GDM1 (cell line): Measurements from ENCODE around the gene GRK3.
"Not testable (repeated sequence)": the region's sequence is repeated elsewhere in the genome, so short reads cannot be mapped to it uniquely, and the experiment has no call there.

Experiments used
- DNase-seq: peaks from one replicate; lab custom pipeline; 2025; lab: John Stamatoyannopoulos, UW

GRK3 gene

GRCh38 chr22:25551396-25551795 is 13.1 kb upstream of the GRK3 start:
- no peak for DNase-seq

DNA sequence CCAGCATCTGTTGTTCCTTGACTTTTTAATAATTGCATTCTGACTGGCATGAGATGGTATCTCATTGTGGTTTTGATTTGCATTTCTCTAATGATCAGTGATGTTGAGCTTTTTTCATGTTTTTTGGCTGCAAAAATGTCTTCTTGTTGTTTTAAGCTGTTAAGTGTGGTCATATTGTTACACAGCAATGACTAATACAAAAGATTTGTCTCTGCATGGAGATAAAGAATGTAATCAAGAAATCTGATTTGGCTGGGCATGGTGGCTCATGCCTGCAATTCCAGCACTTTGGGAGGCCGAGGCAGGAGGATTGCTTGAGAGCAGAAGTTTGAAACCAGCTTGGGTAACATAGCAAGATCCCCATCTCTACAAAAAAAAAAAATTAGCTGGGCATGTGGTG is 12.1 kb upstream of the GRK3 start:
- DNase-seq, result not testable (repeated sequence)

- DNase-seq, result no peak
Measured at GRCh38 chr22:25553131-25553530, 11.3 kb upstream of the GRK3 start.

- DNase-seq, result no peak
Measured at GRCh38 chr22:25554238-25554671, 10.2 kb upstream of the GRK3 start.

DNA sequence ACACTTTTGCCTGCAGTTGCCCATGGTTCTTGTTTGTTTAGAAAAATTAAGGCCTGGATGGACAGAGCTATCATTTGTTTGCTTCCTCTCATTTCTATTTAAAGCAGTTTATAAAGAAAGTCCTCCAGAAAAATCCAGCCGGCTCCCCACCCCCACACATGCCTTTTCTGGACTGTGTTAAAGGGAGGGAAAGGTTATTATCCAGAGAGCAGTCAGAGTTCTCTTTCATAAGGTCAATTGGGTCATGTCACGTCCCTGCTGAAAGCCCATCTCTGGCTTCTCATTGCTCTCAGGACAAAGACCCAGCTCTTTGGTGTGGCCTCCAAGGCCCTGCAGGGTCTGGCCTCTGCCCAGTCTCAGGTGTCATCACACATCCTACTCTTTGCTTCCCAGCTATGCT is 9.8 kb upstream of the GRK3 start:
- no peak for DNase-seq

GRCh38 chr22:25555586-25555985 is 8.9 kb upstream of the GRK3 start:
- DNase-seq, result no peak

GRCh38 chr22:25557218-25557617 is 7.3 kb upstream of the GRK3 start:
- DNase-seq, result no peak

- DNase-seq, result no peak
Measured at GRCh38 chr22:25558341-25558740, 6.1 kb upstream of the GRK3 start.

GRCh38 chr22:25559910-25560309 is 4.6 kb upstream of the GRK3 start:
- not testable (repeated sequence) for DNase-seq

GRCh38 chr22:25561182-25561581 is 3.3 kb upstream of the GRK3 start:
- DNase-seq, result not testable (repeated sequence)

DNA sequence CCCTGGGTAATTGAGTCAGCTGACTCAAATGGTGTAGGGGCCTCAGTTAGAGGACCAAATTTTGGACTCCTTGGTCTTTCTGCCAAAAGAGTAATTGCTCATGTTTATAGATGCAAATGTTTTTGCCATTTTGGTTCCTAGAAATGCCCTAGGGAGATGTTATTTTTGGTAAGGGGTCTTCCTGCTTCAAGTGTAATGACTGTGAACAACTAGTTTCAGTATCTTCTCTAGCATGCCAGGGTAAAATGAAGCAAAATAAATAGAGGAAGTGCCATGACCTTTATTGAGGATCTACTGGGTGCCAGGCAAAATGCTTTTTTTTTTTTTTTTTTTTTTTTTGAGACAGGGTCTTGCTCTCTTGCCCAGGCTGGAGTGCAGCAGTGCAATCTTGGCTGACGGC is 2.5 kb upstream of the GRK3 start:
- DNase-seq, result not testable (repeated sequence)

GRCh38 chr22:25562966-25563760 is 1.3 kb upstream of the GRK3 start:
- not testable (repeated sequence) for DNase-seq

DNA sequence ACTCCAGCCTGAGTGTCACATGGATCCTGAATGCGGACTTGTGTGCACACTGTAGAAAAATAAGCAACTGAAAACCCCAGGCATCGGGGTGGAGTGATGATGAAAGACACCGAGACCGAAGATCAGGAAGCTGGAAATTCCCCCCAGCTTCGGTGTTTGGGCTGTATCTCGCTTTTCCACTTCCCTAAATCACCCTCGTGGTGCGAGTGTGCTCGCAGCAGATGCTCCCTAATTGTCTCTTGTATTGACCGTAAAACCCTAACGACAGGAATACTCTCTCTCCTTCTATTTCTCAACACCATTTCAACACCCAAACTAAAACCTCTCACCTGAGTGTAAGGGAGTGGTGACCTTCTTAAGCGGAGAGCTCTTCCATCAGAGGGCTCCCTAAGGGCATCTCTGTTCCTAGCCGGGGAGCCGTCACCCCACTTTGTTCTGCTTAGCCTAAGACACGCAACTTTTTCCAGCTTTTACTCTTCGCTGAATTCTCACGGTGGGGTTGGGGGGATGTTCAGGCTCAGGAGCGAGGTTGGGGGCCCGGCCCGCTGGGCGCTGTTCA is 635 bp upstream of the GRK3 start:
- no peak for DNase-seq

- no peak for DNase-seq
Measured at GRCh38 chr22:25564979-25565677, 653 bp downstream of the GRK3 start.

GRCh38 chr22:25566186-25566897 is 1.9 kb downstream of the GRK3 start:
- no peak for DNase-seq

GRCh38 chr22:25566898-25567235 is 2.4 kb downstream of the GRK3 start:
- DNase-seq, result no peak

GRCh38 chr22:25567251-25567675 is 2.8 kb downstream of the GRK3 start:
- no peak for DNase-seq

- DNase-seq, result not testable (repeated sequence)
Measured at GRCh38 chr22:25568066-25568465, 3.6 kb downstream of the GRK3 start.

- no peak for DNase-seq
Measured at GRCh38 chr22:25569361-25569760, 4.9 kb downstream of the GRK3 start.

DNA sequence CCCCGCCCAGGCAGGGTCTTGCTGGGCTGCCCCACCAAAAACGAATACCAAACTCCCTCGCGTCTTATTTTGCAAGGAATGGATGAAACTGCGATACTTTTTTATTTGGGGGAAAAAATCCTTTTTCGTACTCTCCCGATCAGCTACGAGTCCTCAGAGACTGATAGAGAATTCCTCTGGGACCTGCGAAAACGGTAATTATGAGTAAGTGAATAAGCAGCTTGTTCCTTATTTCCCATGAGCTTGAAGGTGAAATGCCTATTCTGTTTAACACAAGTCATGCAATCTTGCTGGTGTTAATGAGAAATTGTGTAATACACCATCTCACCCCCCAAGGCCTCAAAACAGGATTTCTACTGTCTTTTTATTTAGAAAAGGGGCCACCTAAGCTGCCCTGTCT is 5.5 kb downstream of the GRK3 start:
- no peak for DNase-seq

- DNase-seq, result no peak
Measured at GRCh38 chr22:25570486-25570885, 6.0 kb downstream of the GRK3 start.

DNA sequence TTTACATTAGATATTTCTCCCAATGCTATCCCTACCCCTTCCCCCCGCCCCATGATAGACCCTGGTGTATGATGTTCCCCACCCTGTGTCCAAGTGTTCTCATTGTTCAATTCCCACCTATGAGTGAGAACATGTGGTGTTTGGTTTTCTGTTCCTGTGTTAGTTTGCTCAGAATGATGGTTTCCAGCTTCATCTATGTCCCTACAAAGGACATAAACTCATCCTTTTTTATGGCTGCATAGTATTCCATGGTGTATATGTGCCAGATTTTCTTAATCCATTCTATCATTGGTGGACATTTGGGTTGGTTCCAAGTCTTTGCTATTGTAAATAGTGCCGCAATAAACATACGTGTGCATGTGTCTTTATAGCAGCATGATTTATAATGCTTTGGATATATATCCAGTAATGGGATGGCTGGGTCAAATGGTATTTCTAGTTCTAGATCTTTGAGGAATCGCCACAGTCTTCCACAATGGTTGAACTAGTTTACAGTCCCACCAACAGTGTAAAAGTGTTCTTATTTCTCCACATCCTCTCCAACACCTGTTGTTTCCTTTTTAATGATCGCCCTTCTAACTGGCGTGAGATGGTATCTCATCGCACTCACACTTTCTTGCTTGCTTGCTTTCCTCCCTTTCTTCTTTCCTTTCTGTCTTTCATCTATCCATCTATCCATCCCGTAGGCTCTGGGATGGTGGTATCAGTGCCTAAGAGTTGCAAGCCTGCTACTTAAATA is 7.7 kb downstream of the GRK3 start:
- not testable (repeated sequence) for DNase-seq
